HepG2 (cell line): ENCODE measurements around the gene EIF5. TPM values are rescaled to one million over a fixed set of nuclear protein-coding genes. Genes with fewer than 3 reads are reported as not detected.

ENCODE experiments used
- DNMT3B ChIP-seq: conservative IDR thresholded peaks from 2 replicates; pipeline ENCODE4 v1.6.1; 2016; ENCODE audit warnings: missing biosample characterization, control low read depth
- HBP1 ChIP-seq: IDR thresholded peaks from 2 replicates; pipeline ENCODE4 v1.6.1; 2016; ENCODE audit warnings: low read depth, control low read depth
- IRX3 ChIP-seq: sonication (generic); formaldehyde crosslinking; IDR thresholded peaks from 2 replicates; pipeline ENCODE4 v1.8.1; 2023; ENCODE audit warnings: mild to moderate bottlenecking, low read depth, missing genetic modification reagents, borderline replicate concordance
- PCBP2 ChIP-seq: fragments of 200-400 bp; formaldehyde crosslinking; optimal IDR thresholded peaks from 2 replicates; pipeline ENCODE3; 2018; ENCODE audit warnings: low read length, low read depth; ENCODE audit not compliant: poor library complexity, severe bottlenecking
- SOX13 ChIP-seq, 3 experiments: fragments of 450-650 bp in 1 of 3; sonication (generic) in 1 of 3; formaldehyde crosslinking in 1 of 3; IDR thresholded peaks in 2 of 3; conservative IDR thresholded peaks in 1 of 3; 2 replicates each; pipeline versions ENCODE4 v1.5.0 to v1.6.1; 2016 to 2020; ENCODE audit warnings: antibody characterized with exemption in 1 of 3, mild to moderate bottlenecking in 1 of 3, missing compliant biosample characterization in 1 of 3, missing genetic modification reagents in 1 of 3, moderate library complexity in 1 of 3
- TAF15 ChIP-seq: fragments of 200-400 bp; formaldehyde crosslinking; IDR thresholded peaks from one replicate; pipeline ENCODE4 v1.6.1; 2018; ENCODE audit warnings: mild to moderate bottlenecking, low read depth, low read length; ENCODE audit not compliant: poor library complexity, severe bottlenecking
- ZNF274 ChIP-seq: sonication (generic); formaldehyde crosslinking; IDR thresholded peaks from 2 replicates; pipeline ENCODE4 v1.5.1; 2020; ENCODE audit warnings: mild to moderate bottlenecking, missing genetic modification reagents
- ZNF407 ChIP-seq: sonication (generic); formaldehyde crosslinking; IDR thresholded peaks from one replicate; pipeline ENCODE4 v1.5.1; 2020; ENCODE audit warnings: mild to moderate bottlenecking, missing genetic modification reagents; ENCODE audit errors: not compliant biosample characterization
- ZNF484 ChIP-seq: sonication (generic); formaldehyde crosslinking; IDR thresholded peaks from 2 replicates; pipeline ENCODE4 v1.5.1; 2020; ENCODE audit warnings: mild to moderate bottlenecking, low read depth, missing genetic modification reagents, borderline replicate concordance
- ZNF614 ChIP-seq: IDR thresholded peaks from 2 replicates; pipeline ENCODE4 v1.6.1; 2018; ENCODE audit warnings: missing biosample characterization, missing genetic modification reagents, inconsistent platforms, borderline replicate concordance
- ZNF724P ChIP-seq: sonication (generic); formaldehyde crosslinking; IDR thresholded peaks from 2 replicates; pipeline ENCODE4 v1.8.0; 2022; ENCODE audit warnings: missing genetic modification reagents, borderline replicate concordance
- ZNF766 ChIP-seq: sonication (generic); formaldehyde crosslinking; IDR thresholded peaks from 2 replicates; pipeline ENCODE4 v1.5.0; 2020; ENCODE audit warnings: missing genetic modification reagents, borderline replicate concordance
- ZNF776 ChIP-seq: sonication (generic); formaldehyde crosslinking; IDR thresholded peaks from 2 replicates; pipeline ENCODE4 v1.4.0; 2020; ENCODE audit warnings: mild to moderate bottlenecking, missing genetic modification reagents
- ZNF816 ChIP-seq: sonication (generic); formaldehyde crosslinking; IDR thresholded peaks from 2 replicates; pipeline ENCODE4 v1.8.0; 2022; ENCODE audit warnings: missing genetic modification reagents, mild to moderate bottlenecking, borderline replicate concordance
- ZSCAN12 ChIP-seq: sonication (generic); formaldehyde crosslinking; IDR thresholded peaks from 2 replicates; pipeline ENCODE4 v1.9.0; 2021; ENCODE audit warnings: mild to moderate bottlenecking, missing genetic modification reagents
- polyA plus RNA-seq, 8 experiments: library from polyadenylated mRNA; depleted of rRNA in 3 of 8; stranded (reverse) in 7 of 8; unstranded in 1 of 8; fragments of >200 nt; fragmentation: Illumina TruSeq in 4 of 8; extraction: Trizol in 4 of 8; gene quantifications; 2 replicates each; pipeline versions ENCODE4 v1.2.1 to v1.2.3, GENCODE V29; 2011 to 2016; ENCODE audit warnings: low read depth in 4 of 8, missing spikeins in 1 of 8, mixed read lengths in 1 of 8; ENCODE audit not compliant: insufficient read depth in 1 of 8
- total RNA-seq, 5 experiments: library from RNA; depleted of rRNA; stranded (reverse); fragments of >200 nt; fragmentation: Illumina TruSeq; extraction: Trizol; gene quantifications; 2 replicates each; pipeline ENCODE4 v1.2.3, GENCODE V29; 2016; ENCODE audit warnings: low read depth in 1 of 5
- TF ChIP-seq, protein P1 (sequence below): sonication (generic); formaldehyde crosslinking; IDR thresholded peaks from 2 replicates; pipeline ENCODE4 v1.4.0; 2020; ENCODE audit warnings: mild to moderate bottlenecking, missing genetic modification reagents

EIF5 gene
- total and polyA plus RNA-seq, 2 of the 13 experiments (the other 11 are each of a cell fraction or from before 2014, with no cell fraction given) = 189 to 281 TPM

GRCh38 chr14:103315351-103315911, 18.6 kb upstream of the EIF5 start (continued):
- TF ChIP-seq ZNF614 (CRISPR knock-in tag) (peak; percentile 58; the same call in 1 of the 2 replicates), DNMT3B (CRISPR knock-in tag) (no peak), ZNF776 (CRISPR knock-in tag) (no peak), SOX13 (IDR thresholded peaks at IDR 0.05) (no peak), SOX13 (CRISPR knock-in tag; conservative IDR thresholded peaks at IDR 0.05 in 1 of 2, IDR thresholded peaks at IDR 0.05 in 1 of 2) (peak in 1 of 2 experiments; percentile 74; a peak in 2 of 4 replicates), ZNF766 (CRISPR knock-in tag) (no peak), ZNF484 (CRISPR knock-in tag) (no peak), ZNF407 (no peak), ZNF724P (no peak), ZNF274 (CRISPR knock-in tag) (no peak), HBP1 (0 out of 2 replicates have a peak, but pooled peaks have one; percentile 29), IRX3 (CRISPR knock-in tag) (no peak), PCBP2 (no peak), ZSCAN12 (CRISPR knock-in tag) (no peak), TAF15 (no peak), ZNF816 (CRISPR knock-in tag) (peak; percentile 34; the same call in 1 of the 2 replicates)
- TF ChIP-seq, protein P1, sequence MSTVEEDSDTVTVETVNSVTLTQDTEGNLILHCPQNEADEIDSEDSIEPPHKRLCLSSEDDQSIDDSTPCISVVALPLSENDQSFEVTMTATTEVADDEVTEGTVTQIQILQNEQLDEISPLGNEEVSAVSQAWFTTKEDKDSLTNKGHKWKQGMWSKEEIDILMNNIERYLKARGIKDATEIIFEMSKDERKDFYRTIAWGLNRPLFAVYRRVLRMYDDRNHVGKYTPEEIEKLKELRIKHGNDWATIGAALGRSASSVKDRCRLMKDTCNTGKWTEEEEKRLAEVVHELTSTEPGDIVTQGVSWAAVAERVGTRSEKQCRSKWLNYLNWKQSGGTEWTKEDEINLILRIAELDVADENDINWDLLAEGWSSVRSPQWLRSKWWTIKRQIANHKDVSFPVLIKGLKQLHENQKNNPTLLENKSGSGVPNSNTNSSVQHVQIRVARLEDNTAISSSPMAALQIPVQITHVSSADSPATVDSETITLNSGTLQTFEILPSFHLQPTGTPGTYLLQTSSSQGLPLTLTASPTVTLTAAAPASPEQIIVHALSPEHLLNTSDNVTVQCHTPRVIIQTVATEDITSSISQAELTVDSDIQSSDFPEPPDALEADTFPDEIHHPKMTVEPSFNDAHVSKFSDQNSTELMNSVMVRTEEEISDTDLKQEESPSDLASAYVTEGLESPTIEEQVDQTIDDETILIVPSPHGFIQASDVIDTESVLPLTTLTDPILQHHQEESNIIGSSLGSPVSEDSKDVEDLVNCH (CRISPR knock-in tag) = no peak
